Motor neuron (in vitro differentiated cells): ENCODE results near the gene LRP1. TPM values are rescaled to one million over a fixed set of nuclear protein-coding genes. Genes with fewer than 3 reads are reported as not detected.

Experiments
- ATAC-seq, 8 experiments: fragments of 200-7000 bp; cut with Tn5 transposase; replicated peaks in 6 of 8; 2 replicates each; pipeline ENCODE4 v1.8.0; 2021; ENCODE audit warnings: mild to moderate bottlenecking in 8 of 8, moderate library complexity in 8 of 8
- H3K27ac ChIP-seq, 2 donors: fragments of 250-450 bp; sonication (Bioruptor Pico); 2 replicates each; pipeline ENCODE4 v1.9.0; 2021; ENCODE audit warnings: antibody characterized with exemption in 2 of 2, mild to moderate bottlenecking in 2 of 2, moderate library complexity in 1 of 2
- H3K4me1 ChIP-seq, 2 donors: fragments of 250-450 bp; sonication (Bioruptor Pico); replicated peaks in 1 of 2; 2 replicates each; pipeline ENCODE4 v1.6.1; 2021; ENCODE audit warnings: antibody characterized with exemption in 2 of 2, mild to moderate bottlenecking in 2 of 2, moderate library complexity in 1 of 2
- H3K4me3 ChIP-seq, 5 donors: fragments of 250-450 bp; sonication (Bioruptor Pico); 2 replicates each; pipeline ENCODE4 v1.9.0; 2021; ENCODE audit warnings: antibody characterized with exemption in 5 of 5, mild to moderate bottlenecking in 5 of 5, moderate library complexity in 4 of 5
- WGBS, 10 experiments: fragments of 450-650 bp; shearing (Covaris generic); methylation state at CpG; one replicate each; pipeline ENCODE4 v1.0.0; 2022; 5-methylcytosine and 5-hydroxymethylcytosine counted together
- in situ Hi-C, 9 experiments: fragments of 400-800 bp; cut with MboI; loops; one replicate each; pipeline ENCODE4 v1.15.0; 2021; ENCODE audit warnings: low sequenced_read_pairs in 9 of 9, low pct_unique_long_range_greater_than_20kb in 2 of 9; ENCODE audit not compliant: unreplicated experiment in 9 of 9
- total RNA-seq, 8 experiments: library from RNA; unstranded; fragments of 300-600 nt; gene quantifications; 2 replicates each; pipeline versions ENCODE4 v1.2.3 to v1.2.4, GENCODE V29; 2022

LRP1 gene
- total RNA-seq, 8 experiments from 2014 or later = 36.6 to 182 (median 55.3) TPM

DNA sequence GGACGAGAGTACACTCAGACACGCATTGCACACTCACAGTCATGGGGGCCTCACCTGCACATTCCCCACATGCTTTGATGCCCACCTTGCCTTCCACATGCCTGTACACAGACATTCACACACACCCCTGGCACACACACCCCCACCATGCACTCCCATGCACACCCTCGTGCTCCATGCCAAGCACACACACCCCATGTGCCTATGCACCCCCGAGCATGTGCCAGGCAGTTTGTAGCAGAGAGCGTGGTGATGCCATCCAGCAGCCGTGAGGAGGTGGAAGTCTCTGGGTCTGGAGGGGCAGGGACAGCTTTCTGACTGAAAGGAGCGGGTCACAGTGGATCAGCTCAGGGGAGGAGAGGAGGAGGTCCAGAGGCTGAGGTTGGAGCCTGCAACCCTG is 77.6 kb downstream of the LRP1 start:
- WGBS, 10 experiments = 30 to 100% methylated on average over 1 to 2 of the region's 7 CpGs; no CpG with 5 or more reads in 8 of the 10 experiments
- in situ Hi-C loops = no loop called here
- H3K4me3 ChIP-seq = no peak overlapping the region
- H3K27ac ChIP-seq = no peak overlapping the region
- H3K4me1 ChIP-seq = no peaks in the 10 kb centered on the region
- peak in 4 of 8 experiments; percentile 1 to 11 (median 7) for ATAC-seq

DNA sequence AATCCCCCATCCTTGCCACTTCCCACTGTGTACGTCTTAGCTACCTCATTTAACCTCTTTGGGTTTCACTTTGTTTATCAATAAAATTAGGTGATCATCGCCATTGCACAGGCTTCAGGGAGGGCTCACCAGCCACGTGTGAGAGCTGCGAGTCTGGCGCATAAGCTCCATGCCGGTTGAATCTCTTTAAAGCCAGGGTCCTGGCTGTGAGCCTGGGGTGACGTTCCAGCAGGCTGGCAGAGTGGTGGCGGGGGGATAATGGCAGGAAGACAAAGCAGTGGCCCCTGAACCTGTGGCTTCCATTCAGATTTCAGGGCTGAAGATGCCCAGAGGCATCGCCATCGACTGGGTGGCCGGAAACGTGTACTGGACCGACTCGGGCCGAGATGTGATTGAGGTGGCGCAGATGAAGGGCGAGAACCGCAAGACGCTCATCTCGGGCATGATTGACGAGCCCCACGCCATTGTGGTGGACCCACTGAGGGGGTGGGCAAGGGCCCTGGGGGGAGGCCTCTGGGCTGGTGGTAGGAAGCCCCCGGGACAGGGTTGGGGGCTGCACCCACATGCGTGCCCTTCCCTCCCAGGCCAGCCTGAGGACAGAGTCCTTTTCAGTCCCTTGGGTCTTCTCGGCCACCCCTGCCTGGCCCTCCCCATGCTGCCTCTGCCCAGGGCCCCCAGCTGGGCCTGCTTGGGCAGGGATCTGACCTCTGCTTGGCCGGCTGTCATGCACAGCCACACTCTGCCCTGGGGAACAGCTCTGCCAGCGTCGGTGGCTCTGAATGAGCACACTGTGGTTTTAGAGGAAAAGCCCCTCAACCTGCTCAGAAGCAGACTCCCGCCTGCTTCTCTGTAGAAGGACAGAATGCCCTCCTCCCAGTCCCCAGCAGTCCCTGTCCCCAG is 79.7 kb downstream of the LRP1 start:
- no peak for ATAC-seq
- H3K4me3 ChIP-seq = no peak overlapping the region
- peak overlapping the region in 1 of 2 donors; percentile 33 for H3K27ac ChIP-seq
- 33 to 100% (median 96%) methylated on average over 1 to 5 of the region's 29 CpGs; no CpG with 5 or more reads in 3 of the 10 experiments for WGBS, 10 experiments
- in situ Hi-C loops = no loop called here
- no peaks in the 10 kb centered on the region for H3K4me1 ChIP-seq

DNA sequence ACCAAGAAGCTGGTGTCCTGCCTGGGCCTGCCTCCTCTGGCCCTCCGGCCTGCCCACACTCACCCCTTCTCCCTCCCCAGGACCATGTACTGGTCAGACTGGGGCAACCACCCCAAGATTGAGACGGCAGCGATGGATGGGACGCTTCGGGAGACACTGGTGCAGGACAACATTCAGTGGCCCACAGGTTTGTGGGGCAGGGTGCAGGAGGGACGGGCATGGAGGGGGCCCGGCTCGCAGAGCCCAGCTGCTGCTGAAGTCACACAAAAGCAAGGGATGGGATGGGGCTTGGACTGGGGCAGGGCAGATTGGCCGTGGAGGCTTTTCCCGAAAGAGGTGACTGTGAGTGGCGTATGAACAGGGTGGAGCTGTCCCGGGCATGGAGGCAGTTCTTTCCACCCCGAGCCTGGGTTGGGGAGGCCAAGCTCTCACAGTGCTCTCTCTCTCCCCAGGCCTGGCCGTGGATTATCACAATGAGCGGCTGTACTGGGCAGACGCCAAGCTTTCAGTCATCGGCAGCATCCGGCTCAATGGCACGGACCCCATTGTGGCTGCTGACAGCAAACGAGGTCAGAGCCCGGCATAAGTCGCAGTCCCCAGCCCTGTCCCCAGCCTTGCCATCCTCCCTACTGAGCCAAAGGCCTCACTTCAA is 80.5 kb downstream of the LRP1 start:
- Histone ChIP-seq H3K4me1 (peaks cover 4 to 5% of the 10 kb centered on the region in 2 donors), H3K4me3 (no peak overlapping the region), H3K27ac (no peak overlapping the region)
- WGBS, 10 experiments = 25 to 100% (median 94%) methylated on average over 4 to 12 of the region's 22 CpGs; no CpG with 5 or more reads in 4 of the 10 experiments
- peak in 1 of 8 experiments; percentile 2 for ATAC-seq
- in situ Hi-C loops = no loop called here

DNA sequence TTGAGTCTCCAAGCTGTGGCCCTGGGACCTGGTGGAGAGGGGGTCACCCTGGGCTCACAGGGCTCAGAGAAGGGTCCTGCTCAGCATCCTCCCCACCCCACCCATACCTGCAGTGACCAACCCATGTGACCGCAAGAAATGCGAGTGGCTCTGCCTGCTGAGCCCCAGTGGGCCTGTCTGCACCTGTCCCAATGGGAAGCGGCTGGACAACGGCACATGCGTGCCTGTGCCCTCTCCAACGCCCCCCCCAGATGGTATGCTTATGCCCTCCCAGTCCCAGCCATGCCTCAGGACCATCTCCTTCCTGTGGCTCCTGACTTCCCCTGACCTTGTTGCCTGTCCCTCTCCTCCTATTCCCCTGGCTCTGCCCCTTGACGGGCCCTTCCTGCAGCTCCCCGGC is 81.6 kb downstream of the LRP1 start:
- Histone ChIP-seq H3K27ac (no peak overlapping the region), H3K4me3 (no peak overlapping the region), H3K4me1 (peaks cover 16% of the 10 kb centered on the region in 2 donors)
- WGBS, 10 experiments = 88 to 100% methylated on average over 2 to 5 of the region's 8 CpGs; no CpG with 5 or more reads in 8 of the 10 experiments
- in situ Hi-C loops = no loop called here
- ATAC-seq = no peak

DNA sequence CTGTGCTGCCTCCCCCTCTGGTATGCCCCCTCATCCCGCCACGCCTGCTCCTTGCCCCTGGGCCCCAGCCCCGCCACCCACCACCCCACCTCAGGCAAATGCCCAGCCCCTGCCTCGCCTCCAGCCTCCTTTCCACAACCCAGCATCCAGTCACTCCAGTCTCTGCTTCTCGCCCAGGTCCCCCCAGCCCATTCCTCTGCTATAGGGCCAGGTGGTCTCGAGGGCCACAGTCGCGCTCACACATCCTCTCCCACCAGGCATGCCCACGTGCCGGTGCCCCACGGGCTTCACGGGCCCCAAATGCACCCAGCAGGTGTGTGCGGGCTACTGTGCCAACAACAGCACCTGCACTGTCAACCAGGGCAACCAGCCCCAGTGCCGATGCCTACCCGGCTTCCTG is 82.2 kb downstream of the LRP1 start:
- no peak overlapping the region for H3K27ac ChIP-seq
- no peak for ATAC-seq
- in situ Hi-C loops = no loop called here
- peaks cover 21 to 22% of the 10 kb centered on the region in 2 donors for H3K4me1 ChIP-seq
- WGBS, 10 experiments = no CpG with 5 or more reads among the region's 15 CpGs
- no peak overlapping the region for H3K4me3 ChIP-seq

DNA sequence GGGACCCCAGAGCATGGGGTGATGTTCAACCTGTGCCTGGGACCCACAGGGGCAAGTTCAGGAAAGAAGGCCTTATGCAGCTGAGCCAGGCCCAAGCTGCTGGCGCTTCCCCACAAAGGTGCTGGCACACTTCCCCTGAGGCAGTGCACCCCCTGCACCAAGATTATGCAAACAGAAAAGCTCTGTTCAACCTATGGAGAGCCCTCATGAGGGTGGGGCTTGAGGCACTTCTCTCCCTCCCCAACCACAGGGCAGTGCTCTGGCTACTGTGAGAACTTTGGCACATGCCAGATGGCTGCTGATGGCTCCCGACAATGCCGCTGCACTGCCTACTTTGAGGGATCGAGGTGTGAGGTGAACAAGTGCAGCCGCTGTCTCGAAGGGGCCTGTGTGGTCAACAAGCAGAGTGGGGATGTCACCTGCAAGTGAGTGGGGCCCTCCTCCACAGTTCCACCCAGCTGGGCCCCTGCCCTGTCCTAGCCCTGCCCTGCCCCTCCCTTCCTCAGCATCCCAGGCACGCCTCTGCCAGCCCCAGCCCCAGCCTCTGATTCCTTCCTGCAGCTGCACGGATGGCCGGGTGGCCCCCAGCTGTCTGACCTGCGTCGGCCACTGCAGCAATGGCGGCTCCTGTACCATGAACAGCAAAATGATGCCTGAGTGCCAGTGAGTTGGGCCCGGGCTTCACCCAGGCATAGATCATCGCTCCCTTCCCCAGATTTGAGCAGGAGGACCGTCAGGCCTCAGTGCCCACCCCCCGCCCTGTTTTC is 82.8 kb downstream of the LRP1 start:
- ATAC-seq = peak in 1 of 8 experiments; percentile 5
- no peak overlapping the region for H3K27ac ChIP-seq
- in situ Hi-C loops = no loop called here
- no peak overlapping the region for H3K4me3 ChIP-seq
- H3K4me1 ChIP-seq = peaks cover 28% of the 10 kb centered on the region in 2 donors
- 40 to 100% (median 90%) methylated on average over 1 to 3 of the region's 16 CpGs; no CpG with 5 or more reads in 7 of the 10 experiments for WGBS, 10 experiments

DNA sequence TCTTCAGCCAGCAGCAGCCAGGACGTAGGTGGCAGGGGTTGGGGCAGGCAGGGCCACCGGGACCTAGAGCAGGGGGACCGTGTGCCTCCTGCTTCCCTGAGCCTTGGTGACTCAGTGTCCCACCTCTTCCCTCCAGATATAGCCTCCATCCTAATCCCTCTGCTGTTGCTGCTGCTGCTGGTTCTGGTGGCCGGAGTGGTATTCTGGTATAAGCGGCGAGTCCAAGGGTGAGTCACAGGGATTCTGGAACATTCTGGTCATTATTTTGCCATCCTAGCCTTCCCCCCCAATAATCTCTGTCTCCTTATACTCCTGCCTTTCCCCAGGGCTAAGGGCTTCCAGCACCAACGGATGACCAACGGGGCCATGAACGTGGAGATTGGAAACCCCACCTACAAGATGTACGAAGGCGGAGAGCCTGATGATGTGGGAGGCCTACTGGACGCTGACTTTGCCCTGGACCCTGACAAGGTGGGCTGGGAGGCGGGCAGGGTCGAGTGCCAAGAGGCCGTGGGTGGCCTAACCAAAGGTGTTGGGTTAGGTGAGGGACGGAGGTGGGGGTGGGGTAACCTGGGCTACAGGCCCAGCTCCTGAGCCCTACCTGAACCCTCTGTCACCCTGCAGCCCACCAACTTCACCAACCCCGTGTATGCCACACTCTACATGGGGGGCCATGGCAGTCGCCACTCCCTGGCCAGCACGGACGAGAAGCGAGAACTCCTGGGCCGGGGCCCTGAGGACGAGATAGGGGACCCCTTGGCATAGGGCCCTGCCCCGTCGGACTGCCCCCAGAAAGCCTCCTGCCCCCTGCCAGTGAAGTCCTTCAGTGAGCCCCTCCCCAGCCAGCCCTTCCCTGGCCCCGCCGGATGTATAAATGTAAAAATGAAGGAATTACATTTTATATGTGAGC is 83.8 kb downstream of the LRP1 start:
- in situ Hi-C loops = no loop called here
- 70 to 100% (median 99%) methylated on average over 1 to 7 of the region's 27 CpGs; no CpG with 5 or more reads in 4 of the 10 experiments for WGBS, 10 experiments

DNA sequence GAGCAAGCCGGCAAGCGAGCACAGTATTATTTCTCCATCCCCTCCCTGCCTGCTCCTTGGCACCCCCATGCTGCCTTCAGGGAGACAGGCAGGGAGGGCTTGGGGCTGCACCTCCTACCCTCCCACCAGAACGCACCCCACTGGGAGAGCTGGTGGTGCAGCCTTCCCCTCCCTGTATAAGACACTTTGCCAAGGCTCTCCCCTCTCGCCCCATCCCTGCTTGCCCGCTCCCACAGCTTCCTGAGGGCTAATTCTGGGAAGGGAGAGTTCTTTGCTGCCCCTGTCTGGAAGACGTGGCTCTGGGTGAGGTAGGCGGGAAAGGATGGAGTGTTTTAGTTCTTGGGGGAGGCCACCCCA is 84.4 kb downstream of the LRP1 start:
- no peak for ATAC-seq
- WGBS, 10 experiments = 90% methylated on average over 4 of the region's 7 CpGs; no CpG with 5 or more reads in 9 of the 10 experiments
- Histone ChIP-seq H3K4me1 (peaks cover 34 to 41% of the 10 kb centered on the region in 2 donors), H3K4me3 (no peak overlapping the region), H3K27ac (no peak overlapping the region)
- in situ Hi-C loops = no loop called here

More for the DNA sequence above, 83.8 kb downstream of the LRP1 start:
- Histone ChIP-seq H3K27ac (no peak overlapping the region), H3K4me1 (peaks cover 28 to 35% of the 10 kb centered on the region in 2 donors), H3K4me3 (no peak overlapping the region)
- no peak for ATAC-seq

DNA sequence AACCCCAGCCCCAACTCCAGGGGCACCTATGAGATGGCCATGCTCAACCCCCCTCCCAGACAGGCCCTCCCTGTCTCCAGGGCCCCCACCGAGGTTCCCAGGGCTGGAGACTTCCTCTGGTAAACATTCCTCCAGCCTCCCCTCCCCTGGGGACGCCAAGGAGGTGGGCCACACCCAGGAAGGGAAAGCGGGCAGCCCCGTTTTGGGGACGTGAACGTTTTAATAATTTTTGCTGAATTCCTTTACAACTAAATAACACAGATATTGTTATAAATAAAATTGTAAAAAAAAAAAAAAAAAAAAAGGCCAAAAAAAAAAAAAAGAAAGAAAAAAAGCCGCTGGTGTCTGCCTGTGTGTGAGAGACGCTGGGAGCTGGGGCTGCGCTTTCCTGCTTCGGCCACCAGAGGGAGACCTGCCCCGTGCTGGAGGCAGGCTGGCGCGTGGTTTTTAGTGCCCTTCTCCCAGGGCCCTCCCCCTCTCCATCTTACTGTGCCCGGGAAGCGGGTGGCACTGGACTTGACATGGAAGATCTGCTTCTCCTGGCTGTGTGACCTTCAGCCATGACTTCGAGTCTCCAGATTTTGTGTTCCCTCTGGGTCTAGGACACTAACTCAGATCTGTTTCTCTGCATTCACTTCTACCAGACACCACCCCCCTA is 84.9 kb downstream of the LRP1 start:
- H3K27ac ChIP-seq = no peak overlapping the region
- H3K4me3 ChIP-seq = no peak overlapping the region
- in situ Hi-C loops = no loop called here

DNA sequence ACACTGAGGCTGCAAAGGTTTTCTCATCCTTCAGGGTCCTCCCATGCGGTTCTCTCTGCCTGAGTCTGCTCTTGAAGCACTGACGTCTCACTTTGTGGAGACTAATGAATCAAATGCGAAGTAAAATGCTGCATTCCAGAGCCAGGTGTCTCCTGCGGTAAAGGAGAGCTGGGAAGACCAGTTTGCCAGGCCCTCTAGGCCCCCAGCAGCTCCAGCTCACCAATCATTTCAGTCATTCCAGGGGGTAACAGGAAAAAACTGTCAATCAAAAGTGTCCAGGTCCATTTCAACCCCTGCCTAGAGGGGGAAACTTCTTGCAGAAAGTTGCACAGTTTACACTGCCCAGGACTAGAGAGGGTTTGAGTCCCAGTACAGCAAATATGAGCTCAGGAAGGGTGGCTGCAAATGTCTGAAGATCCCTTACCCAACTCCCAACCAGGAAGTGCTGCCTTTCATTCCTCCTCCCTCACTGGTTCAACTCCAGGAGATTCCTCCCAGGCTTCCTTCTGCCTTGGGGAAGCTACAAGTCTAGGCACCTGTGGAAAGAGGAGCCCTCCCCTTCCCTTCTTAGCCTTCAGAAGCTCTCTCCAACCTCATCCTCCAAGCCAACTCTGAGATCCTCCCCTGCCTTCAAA is 85.6 kb downstream of the LRP1 start:
- 20 to 100% (median 60%) methylated on average over 1 to 4 of the region's 4 CpGs; no CpG with 5 or more reads in 3 of the 10 experiments for WGBS, 10 experiments
- H3K4me1 ChIP-seq = peaks cover 42 to 45% of the 10 kb centered on the region in 2 donors
- peak overlapping the region in 1 of 5 donors; percentile 5 for H3K4me3 ChIP-seq
- in situ Hi-C loops = no loop called here
- H3K27ac ChIP-seq = no peak overlapping the region
- ATAC-seq = no peak

More for the DNA sequence above, 84.9 kb downstream of the LRP1 start:
- peak; percentile 13 to 70 (median 42) for ATAC-seq
- WGBS, 10 experiments = 0 to 33% (median 4%) methylated on average over 3 to 11 of the region's 16 CpGs; no CpG with 5 or more reads in 4 of the 10 experiments
- H3K4me1 ChIP-seq = peaks cover 39 to 42% of the 10 kb centered on the region in 2 donors

DNA sequence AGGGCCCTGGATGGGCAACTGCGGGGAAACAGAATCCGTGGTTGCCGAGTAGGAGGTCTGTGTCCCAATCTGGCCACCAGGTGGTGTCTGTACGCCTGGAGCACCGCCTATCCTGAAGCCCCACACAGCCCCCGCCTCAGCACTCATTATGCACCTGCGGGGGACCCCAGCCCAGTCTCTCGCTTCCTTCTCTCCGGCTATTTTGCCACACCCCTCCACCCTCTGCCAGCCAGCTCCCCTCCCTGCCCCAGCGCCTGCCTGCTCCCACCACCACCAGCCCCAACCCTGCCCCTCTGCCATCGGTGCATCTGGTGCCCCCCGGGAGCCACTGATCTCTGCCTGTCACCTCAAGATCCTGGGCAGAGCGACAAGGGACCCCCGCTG is 86.1 kb downstream of the LRP1 start:
- in situ Hi-C loops = no loop called here
- ATAC-seq = peak; percentile 6 to 54 (median 47)
- Histone ChIP-seq H3K4me3 (peak overlapping the region in 2 of 5 donors; percentile 2 to 5), H3K27ac (peak overlapping the region; percentile 19), H3K4me1 (peaks cover 46 to 50% of the 10 kb centered on the region in 2 donors)
- 0 to 20% (median 14%) methylated on average over 2 to 5 of the region's 14 CpGs; no CpG with 5 or more reads in 7 of the 10 experiments for WGBS, 10 experiments
